Testis (tissue), 3 donors: Measurements from ENCODE around the gene MPPED1. TPM values are rescaled to one million over a fixed set of nuclear protein-coding genes. Genes with fewer than 3 reads are reported as not detected.

Source experiments
- DNase-seq: peaks from one replicate; pipeline ENCODE4 v3.0.0-alpha.2; 2019
- H3K27ac ChIP-seq, 2 donors: fragments of 200-600 bp; sonication (generic); one replicate each; pipeline ENCODE4 v1.5.1; 2019
- H3K27me3 ChIP-seq: fragments of 200-600 bp; sonication (generic); one replicate; pipeline ENCODE4 v1.5.1; 2019
- H3K36me3 ChIP-seq: fragments of 200-600 bp; sonication (generic); one replicate; pipeline ENCODE4 v1.5.1; 2017; ENCODE audit warnings: low read depth; ENCODE audit errors: missing control alignments
- H3K4me1 ChIP-seq: fragments of 200-600 bp; sonication (generic); one replicate; pipeline ENCODE4 v1.5.1; 2019
- H3K4me3 ChIP-seq, 2 donors: fragments of 200-600 bp; sonication (generic); one replicate each; pipeline ENCODE4 v1.5.1; 2017 to 2019
- H3K9me3 ChIP-seq: fragments of 200-600 bp; sonication (generic); one replicate; pipeline ENCODE4 v1.5.1; 2017
- POLR2A ChIP-seq: fragments of 450-650 bp; IDR thresholded peaks from one replicate; pipeline ENCODE4 v1.6.1; 2017; ENCODE audit warnings: antibody characterized with exemption, mild to moderate bottlenecking, moderate library complexity
- WGBS, 2 donors: methylation state at CpG; one replicate each; pipeline ENCODE4 v1.1.5; 2018; 5-methylcytosine and 5-hydroxymethylcytosine counted together
- intact Hi-C: fragments of 100-400 bp; cut with DNase I; formaldehyde crosslinking; loops from one replicate; pipeline ENCODE4 v1.15.1; 2023; ENCODE audit warnings: low total_unique reads
- polyA plus RNA-seq: library from polyadenylated mRNA; stranded (reverse); fragments of 350-450 nt; fragmentation: Illumina TruSeq; extraction: RNeasy Lipid Tissue Mini Kit (QIAGEN cat#74804); gene quantifications from one replicate; pipeline ENCODE4 v1.2.3, GENCODE V29; 2014; ENCODE audit warnings: low read depth, low replicate concordance; ENCODE audit not compliant: insufficient read depth
- total RNA-seq, 2 donors: library from RNA; depleted of rRNA; stranded (reverse); fragments of >200 nt; gene quantifications; one replicate each; pipeline ENCODE4 v1.2.3, GENCODE V29; 2016
- TF ChIP-seq, protein P1 (sequence below), 3 experiments: fragments of 450-650 bp in 2 of 3; fragments of 200-600 bp in 1 of 3; sonication (generic) in 1 of 3; IDR thresholded peaks; one replicate each; pipeline ENCODE4 v1.5.1; 2016 to 2019; ENCODE audit warnings: antibody characterized with exemption in 3 of 3, mild to moderate bottlenecking in 2 of 3, moderate library complexity in 1 of 3

Gene MPPED1
- total and polyA plus RNA-seq, 3 donors from 2014 or later: 1.3 to 5.9 (median 4.1) TPM

- Histone ChIP-seq H3K36me3 (no peaks in the 10 kb centered on the region), H3K27me3 (no peaks in the 10 kb centered on the region), H3K4me3 (no peak overlapping the region), H3K4me1 (no peaks in the 10 kb centered on the region), H3K27ac (no peak overlapping the region), H3K9me3 (no peaks in the 10 kb centered on the region)
- intact Hi-C loops: no loop called here
- 92 to 98% methylated on average over 3 of the region's 3 CpGs for WGBS, 2 donors
- TF ChIP-seq, protein P1, sequence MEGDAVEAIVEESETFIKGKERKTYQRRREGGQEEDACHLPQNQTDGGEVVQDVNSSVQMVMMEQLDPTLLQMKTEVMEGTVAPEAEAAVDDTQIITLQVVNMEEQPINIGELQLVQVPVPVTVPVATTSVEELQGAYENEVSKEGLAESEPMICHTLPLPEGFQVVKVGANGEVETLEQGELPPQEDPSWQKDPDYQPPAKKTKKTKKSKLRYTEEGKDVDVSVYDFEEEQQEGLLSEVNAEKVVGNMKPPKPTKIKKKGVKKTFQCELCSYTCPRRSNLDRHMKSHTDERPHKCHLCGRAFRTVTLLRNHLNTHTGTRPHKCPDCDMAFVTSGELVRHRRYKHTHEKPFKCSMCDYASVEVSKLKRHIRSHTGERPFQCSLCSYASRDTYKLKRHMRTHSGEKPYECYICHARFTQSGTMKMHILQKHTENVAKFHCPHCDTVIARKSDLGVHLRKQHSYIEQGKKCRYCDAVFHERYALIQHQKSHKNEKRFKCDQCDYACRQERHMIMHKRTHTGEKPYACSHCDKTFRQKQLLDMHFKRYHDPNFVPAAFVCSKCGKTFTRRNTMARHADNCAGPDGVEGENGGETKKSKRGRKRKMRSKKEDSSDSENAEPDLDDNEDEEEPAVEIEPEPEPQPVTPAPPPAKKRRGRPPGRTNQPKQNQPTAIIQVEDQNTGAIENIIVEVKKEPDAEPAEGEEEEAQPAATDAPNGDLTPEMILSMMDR (IDR thresholded peaks at IDR 0.05): no peak
- TF ChIP-seq POLR2A: no peak
- DNase-seq: no peak
Measured at GRCh38 chr22:43533156-43533530, 121.3 kb downstream of the MPPED1 start.

DNA sequence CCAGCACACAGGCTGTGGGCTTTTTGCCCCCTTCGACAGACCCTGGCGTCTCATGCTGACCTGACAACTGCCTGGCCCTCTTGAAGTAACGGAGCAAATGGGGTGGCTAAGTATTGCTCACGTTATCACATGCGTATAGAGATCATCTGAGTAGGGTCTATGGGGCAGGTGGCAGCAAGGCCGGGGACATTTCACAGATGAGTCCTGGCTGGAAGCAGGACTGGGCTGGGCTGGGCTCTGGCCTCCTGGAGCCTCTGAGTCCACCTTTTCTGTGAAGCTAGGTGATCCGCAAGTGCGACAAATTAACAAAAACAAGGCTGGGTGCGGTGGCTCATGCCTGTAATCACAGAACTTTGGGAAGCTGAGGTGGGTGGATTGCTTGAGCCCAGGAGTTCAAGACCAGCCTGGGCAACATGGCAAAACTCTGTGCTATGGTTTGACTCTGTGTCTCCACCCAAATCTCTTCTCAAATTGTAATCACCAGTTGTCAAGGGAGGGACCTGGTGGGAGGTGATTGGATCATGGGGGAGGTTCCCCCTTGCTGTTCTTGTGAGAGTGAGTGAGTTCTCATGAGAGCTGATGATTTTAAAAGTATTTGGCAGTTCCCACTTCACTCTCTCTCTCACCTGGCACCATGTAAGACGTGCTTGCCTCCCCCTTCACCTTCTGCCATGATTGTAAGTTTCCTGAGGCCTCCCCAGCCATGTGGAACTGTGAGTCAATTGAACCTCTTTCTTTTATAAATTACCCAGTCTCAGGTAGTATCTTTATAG, 122.0 kb downstream of the MPPED1 start:
- Histone ChIP-seq H3K9me3 (no peaks in the 10 kb centered on the region), H3K4me1 (no peaks in the 10 kb centered on the region), H3K4me3 (no peak overlapping the region), H3K36me3 (no peaks in the 10 kb centered on the region), H3K27me3 (no peaks in the 10 kb centered on the region), H3K27ac (no peak overlapping the region)
- TF ChIP-seq, protein P1 (IDR thresholded peaks at IDR 0.05): no peak
- TF ChIP-seq POLR2A: no peak
- 95 to 96% methylated on average over 10 of the region's 10 CpGs for WGBS, 2 donors
- peak; percentile 3 for DNase-seq
- intact Hi-C loops: no loop called here

GRCh38 chr22:43534916-43535315, 123.1 kb downstream of the MPPED1 start:
- Histone ChIP-seq H3K36me3 (no peaks in the 10 kb centered on the region), H3K4me3 (no peak overlapping the region), H3K27me3 (no peaks in the 10 kb centered on the region), H3K9me3 (no peaks in the 10 kb centered on the region), H3K4me1 (no peaks in the 10 kb centered on the region), H3K27ac (no peak overlapping the region)
- DNase-seq: peak; percentile 6
- 88 to 90% methylated on average over 6 of the region's 6 CpGs for WGBS, 2 donors
- intact Hi-C loops: no loop called here
- no peak for TF ChIP-seq POLR2A
- TF ChIP-seq, protein P1 (IDR thresholded peaks at IDR 0.05): no peak

DNA sequence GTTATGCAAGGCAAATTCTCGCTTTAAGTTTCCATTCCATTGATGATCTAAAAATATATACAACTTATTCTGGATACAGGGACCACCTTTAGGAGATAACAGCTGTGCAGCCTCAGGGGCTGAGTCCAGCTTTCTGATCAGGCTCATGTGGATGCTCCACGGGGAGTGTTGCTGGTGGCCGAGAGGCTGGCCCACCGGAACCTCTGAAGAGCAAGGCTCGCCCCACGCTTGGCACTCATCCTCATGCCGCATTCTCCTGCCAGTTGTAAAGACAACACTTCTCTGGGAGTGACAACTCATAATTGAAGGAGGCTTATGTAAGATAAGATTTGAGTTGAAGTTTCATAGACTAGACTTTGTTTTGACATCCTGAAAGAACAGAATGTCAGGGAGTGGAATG, 123.5 kb downstream of the MPPED1 start:
- H3K27ac ChIP-seq: no peak overlapping the region
- H3K4me3 ChIP-seq: no peak overlapping the region
- no peaks in the 10 kb centered on the region for H3K9me3 ChIP-seq
- peak; percentile 15 for DNase-seq
- intact Hi-C loops: no loop called here
- H3K27me3 ChIP-seq: no peaks in the 10 kb centered on the region
- H3K36me3 ChIP-seq: no peaks in the 10 kb centered on the region
- 89 to 99% methylated on average over 7 of the region's 7 CpGs for WGBS, 2 donors
- TF ChIP-seq, protein P1 (IDR thresholded peaks at IDR 0.05): no peak
- no peak for TF ChIP-seq POLR2A
- no peaks in the 10 kb centered on the region for H3K4me1 ChIP-seq

DNA sequence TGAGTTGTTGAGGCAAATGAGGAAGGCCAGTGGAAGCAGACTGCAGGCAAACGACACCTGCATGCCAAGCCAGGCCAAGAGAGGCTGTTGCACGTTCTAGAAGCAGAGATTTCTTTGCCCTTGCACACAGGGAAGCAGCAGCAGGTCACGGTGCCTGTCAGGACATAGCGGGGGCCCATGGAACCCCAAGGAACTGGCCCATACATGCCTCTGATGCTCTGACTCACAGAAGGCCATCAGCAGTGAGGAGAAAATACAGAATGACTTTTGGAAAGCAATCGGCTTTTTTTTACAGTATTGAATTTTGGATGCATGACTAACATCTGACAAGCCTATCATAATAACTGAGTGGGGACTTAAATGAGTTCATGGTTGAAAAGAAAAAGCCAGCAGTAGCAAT, 123.9 kb downstream of the MPPED1 start:
- Histone ChIP-seq H3K36me3 (no peaks in the 10 kb centered on the region), H3K9me3 (no peaks in the 10 kb centered on the region), H3K4me3 (no peak overlapping the region), H3K4me1 (no peaks in the 10 kb centered on the region), H3K27me3 (no peaks in the 10 kb centered on the region), H3K27ac (no peak overlapping the region)
- intact Hi-C loops: no loop called here
- TF ChIP-seq, protein P1 (IDR thresholded peaks at IDR 0.05): no peak
- TF ChIP-seq POLR2A: no peak
- 77 to 84% methylated on average over 5 of the region's 5 CpGs for WGBS, 2 donors
- DNase-seq: peak; percentile 13
